ENCODE measurements around the gene TSPAN17.

The TSPAN17 gene

DNA sequence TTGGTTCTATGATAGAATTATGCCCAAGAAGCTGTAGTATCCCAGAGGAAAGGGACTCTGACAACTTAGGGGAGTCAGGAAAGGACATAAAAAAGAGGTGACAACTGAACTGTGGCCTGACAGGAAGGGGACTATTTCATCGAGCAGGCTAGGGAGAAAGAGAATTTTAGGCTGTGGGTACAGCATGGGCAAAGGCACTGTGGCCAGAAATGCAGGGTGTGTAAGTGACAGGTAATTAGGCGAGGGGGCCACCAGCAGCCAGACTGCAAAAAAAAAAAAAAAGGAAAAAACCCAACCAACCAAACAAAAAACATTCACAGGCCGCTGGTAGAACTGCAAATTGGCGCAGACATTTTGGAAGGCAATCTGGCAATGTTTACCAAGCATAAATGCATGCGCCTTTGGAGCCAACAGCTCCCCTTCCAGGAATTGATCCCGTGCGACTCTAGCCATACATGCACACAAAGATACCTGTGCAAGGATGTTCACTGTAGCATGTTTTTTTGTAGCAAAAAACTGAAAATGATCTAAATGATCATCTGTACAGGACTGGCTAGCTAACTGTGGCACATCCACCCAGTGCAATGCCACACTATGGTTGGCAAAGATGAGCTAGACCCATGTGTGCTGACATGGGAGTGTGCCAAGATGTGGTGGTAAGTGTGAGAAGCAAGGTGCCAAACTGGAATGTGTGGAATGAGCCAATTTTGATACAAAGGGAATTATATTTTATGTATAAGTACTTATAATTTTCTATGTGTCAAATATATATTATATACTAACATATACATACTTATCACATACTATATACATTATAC lies 15.7 kb upstream of the TSPAN17 start:
- TF ChIP-seq, protein P1, sequence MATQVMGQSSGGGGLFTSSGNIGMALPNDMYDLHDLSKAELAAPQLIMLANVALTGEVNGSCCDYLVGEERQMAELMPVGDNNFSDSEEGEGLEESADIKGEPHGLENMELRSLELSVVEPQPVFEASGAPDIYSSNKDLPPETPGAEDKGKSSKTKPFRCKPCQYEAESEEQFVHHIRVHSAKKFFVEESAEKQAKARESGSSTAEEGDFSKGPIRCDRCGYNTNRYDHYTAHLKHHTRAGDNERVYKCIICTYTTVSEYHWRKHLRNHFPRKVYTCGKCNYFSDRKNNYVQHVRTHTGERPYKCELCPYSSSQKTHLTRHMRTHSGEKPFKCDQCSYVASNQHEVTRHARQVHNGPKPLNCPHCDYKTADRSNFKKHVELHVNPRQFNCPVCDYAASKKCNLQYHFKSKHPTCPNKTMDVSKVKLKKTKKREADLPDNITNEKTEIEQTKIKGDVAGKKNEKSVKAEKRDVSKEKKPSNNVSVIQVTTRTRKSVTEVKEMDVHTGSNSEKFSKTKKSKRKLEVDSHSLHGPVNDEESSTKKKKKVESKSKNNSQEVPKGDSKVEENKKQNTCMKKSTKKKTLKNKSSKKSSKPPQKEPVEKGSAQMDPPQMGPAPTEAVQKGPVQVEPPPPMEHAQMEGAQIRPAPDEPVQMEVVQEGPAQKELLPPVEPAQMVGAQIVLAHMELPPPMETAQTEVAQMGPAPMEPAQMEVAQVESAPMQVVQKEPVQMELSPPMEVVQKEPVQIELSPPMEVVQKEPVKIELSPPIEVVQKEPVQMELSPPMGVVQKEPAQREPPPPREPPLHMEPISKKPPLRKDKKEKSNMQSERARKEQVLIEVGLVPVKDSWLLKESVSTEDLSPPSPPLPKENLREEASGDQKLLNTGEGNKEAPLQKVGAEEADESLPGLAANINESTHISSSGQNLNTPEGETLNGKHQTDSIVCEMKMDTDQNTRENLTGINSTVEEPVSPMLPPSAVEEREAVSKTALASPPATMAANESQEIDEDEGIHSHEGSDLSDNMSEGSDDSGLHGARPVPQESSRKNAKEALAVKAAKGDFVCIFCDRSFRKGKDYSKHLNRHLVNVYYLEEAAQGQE (IDR thresholded peaks at IDR 0.05; ENCODE audit: insufficient read depth in 1 of 2, low read depth in 2 of 2, low read length in 2 of 2): no peak
- TF ChIP-seq TAF1 (IDR thresholded peaks at IDR 0.05; ENCODE audit: borderline replicate concordance, insufficient read depth, low read length): no peak

DNA sequence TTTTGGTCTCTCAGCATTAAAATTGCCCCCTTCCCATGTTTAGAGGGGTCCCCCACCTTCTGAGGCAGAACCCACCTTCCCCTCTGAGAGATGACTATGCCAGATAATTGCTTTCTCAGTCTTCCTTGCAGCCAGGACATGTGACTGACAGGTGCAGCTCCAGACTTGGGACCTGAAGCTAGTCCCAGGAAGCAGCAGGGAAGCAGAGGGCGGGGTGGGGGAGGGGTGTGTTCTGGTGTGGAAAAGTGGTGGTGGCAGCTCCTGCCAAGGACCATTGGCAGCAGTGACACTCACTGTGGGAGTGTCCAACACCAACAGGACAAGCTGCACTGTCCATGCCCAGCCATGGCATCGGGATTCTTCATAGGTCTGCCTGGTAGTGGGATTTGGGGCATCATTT lies 14.5 kb upstream of the TSPAN17 start:
- TF ChIP-seq, protein P1 (IDR thresholded peaks at IDR 0.05; ENCODE audit: insufficient read depth in 1 of 2, low read depth in 2 of 2, low read length in 2 of 2): no peak

DNA sequence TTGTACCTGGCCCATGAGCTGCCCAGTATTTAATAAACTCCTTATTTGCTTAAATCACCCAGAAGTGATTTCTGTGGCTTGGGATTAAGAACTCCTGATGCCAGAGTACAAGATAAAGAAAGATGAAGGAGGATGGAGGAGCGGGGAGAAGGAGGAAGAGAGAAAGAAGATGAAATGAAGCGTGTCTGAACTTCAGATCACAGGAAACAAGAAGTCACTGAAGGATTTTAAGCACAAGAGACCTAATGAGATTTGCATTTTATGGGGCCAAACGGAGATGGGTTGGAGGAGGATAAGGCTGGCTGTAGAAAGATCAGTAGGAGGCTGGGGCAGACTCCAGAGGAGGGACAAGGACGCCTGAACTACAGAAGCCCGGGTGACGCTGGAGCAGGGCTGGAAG lies 13.7 kb upstream of the TSPAN17 start:
- TF ChIP-seq FOXP2 (optimal IDR thresholded peaks at IDR 0.05; ENCODE audit: borderline replicate concordance, extremely low read depth, extremely low read length, insufficient read depth): no peak
- TF ChIP-seq POLR2AphosphoS5 (IDR thresholded peaks at IDR 0.05; ENCODE audit: low read depth, low read length): no peak
- TF ChIP-seq, protein P1 (IDR thresholded peaks at IDR 0.05; ENCODE audit: insufficient read depth in 1 of 2, low read depth in 2 of 2, low read length in 2 of 2): no peak
- no peak for TF ChIP-seq TAF1 (IDR thresholded peaks at IDR 0.05; ENCODE audit: borderline replicate concordance, insufficient read depth, low read length)
- TF ChIP-seq SIN3A (IDR thresholded peaks at IDR 0.05; ENCODE audit: borderline replicate concordance, insufficient read depth, low read length): no peak

DNA sequence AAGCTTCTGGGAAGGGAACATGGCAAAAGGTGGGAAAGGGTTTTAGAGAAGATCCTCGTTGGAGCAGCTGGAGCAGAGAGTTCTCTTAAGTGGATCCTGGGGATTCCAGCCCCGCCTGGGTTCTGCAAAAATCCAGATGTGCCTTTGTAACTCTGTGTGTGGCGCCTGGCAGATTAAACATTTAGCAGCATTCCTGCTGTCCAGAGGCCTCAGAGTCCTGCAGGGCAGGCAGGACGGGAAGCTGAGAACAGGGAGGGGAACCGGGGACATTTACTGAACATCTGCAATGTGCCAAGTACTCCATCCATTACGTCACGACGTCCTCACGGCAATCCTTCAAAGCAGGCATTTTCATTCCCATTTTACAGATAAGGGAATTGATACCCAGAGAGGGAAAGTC lies 10.9 kb upstream of the TSPAN17 start:
- TF ChIP-seq TAF1 (IDR thresholded peaks at IDR 0.05; ENCODE audit: borderline replicate concordance, insufficient read depth, low read length) (no peak), POLR2AphosphoS5 (IDR thresholded peaks at IDR 0.05; ENCODE audit: low read depth, low read length) (no peak), FOXP2 (optimal IDR thresholded peaks at IDR 0.05; ENCODE audit: borderline replicate concordance, extremely low read depth, extremely low read length, insufficient read depth) (no peak), SIN3A (IDR thresholded peaks at IDR 0.05; ENCODE audit: borderline replicate concordance, insufficient read depth, low read length) (no peak)
- TF ChIP-seq, protein P1 (IDR thresholded peaks at IDR 0.05; ENCODE audit: insufficient read depth in 1 of 2, low read depth in 2 of 2, low read length in 2 of 2): no peak

DNA sequence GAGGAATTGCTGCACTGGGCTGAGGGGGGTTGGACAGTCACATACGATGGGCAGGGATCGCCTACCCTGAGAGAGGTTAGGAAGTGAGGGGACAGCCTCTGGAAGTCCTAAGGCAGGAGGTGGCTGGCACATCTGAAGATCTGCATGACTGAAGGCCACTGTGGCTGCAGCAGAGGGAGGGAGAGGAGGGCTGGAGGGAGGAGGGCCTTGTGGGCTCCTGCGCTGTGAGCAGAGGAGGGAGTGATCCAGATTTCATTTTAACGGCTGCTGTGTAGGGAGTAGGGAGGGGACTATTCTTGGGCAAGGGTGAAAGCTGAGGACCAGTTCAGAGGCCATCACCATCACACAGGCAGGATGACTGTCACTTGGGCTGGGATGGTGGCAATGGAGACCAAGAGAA lies 9.7 kb upstream of the TSPAN17 start:
- no peak for TF ChIP-seq TAF1 (IDR thresholded peaks at IDR 0.05; ENCODE audit: borderline replicate concordance, insufficient read depth, low read length)
- TF ChIP-seq, protein P1 (IDR thresholded peaks at IDR 0.05; ENCODE audit: insufficient read depth in 1 of 2, low read depth in 2 of 2, low read length in 2 of 2): no peak
- no peak for TF ChIP-seq SIN3A (IDR thresholded peaks at IDR 0.05; ENCODE audit: borderline replicate concordance, insufficient read depth, low read length)
- no peak for TF ChIP-seq FOXP2 (optimal IDR thresholded peaks at IDR 0.05; ENCODE audit: borderline replicate concordance, extremely low read depth, extremely low read length, insufficient read depth)
- TF ChIP-seq POLR2AphosphoS5 (IDR thresholded peaks at IDR 0.05; ENCODE audit: low read depth, low read length): no peak

All from PFSK-1 (cell line).